Upper lobe of left lung (tissue), 4 donors: ENCODE results near the gene SPIRE2.

Source experiments
- CTCF ChIP-seq, 6 experiments: fragments of 450-650 bp in 4 of 6; fragments of 200-600 bp in 2 of 6; sonication (generic) in 2 of 6; IDR thresholded peaks; one replicate each; pipeline ENCODE4 v1.5.1; 2016 to 2019; ENCODE audit warnings: antibody characterized with exemption in 6 of 6
- POLR2A ChIP-seq, 4 donors: fragments of 450-650 bp; IDR thresholded peaks; one replicate each; pipeline ENCODE4 v1.5.1; 2016 to 2017; ENCODE audit warnings: antibody characterized with exemption in 4 of 4, mild to moderate bottlenecking in 2 of 4
- POLR2AphosphoS5 ChIP-seq, 2 donors: sonication (generic); formaldehyde crosslinking; IDR thresholded peaks; one replicate each; pipeline ENCODE4 v1.5.1; 2017; ENCODE audit warnings: antibody characterized with exemption in 2 of 2

GRCh38 chr16:89841275-89841674 is 13.0 kb downstream of the SPIRE2 start:
- TF ChIP-seq POLR2A (IDR thresholded peaks at IDR 0.05) (no peak), POLR2AphosphoS5 (IDR thresholded peaks at IDR 0.05) (peak in 1 of 2 donors; percentile 10), CTCF (IDR thresholded peaks at IDR 0.05) (no peak)
